Stimulated activated CD8-positive, alpha-beta memory T cell treated with anti-CD3 and anti-CD28 coated beads, Interleukin-7, amount 100 ng/mL, for 24 hours (primary cell): ENCODE data around the gene SLC22A4.

Experiments
- DNase-seq: peaks from one replicate; pipeline ENCODE4 v3.0.0-alpha.2; 2020; ENCODE audit warnings: low read depth

SLC22A4 gene

DNA sequence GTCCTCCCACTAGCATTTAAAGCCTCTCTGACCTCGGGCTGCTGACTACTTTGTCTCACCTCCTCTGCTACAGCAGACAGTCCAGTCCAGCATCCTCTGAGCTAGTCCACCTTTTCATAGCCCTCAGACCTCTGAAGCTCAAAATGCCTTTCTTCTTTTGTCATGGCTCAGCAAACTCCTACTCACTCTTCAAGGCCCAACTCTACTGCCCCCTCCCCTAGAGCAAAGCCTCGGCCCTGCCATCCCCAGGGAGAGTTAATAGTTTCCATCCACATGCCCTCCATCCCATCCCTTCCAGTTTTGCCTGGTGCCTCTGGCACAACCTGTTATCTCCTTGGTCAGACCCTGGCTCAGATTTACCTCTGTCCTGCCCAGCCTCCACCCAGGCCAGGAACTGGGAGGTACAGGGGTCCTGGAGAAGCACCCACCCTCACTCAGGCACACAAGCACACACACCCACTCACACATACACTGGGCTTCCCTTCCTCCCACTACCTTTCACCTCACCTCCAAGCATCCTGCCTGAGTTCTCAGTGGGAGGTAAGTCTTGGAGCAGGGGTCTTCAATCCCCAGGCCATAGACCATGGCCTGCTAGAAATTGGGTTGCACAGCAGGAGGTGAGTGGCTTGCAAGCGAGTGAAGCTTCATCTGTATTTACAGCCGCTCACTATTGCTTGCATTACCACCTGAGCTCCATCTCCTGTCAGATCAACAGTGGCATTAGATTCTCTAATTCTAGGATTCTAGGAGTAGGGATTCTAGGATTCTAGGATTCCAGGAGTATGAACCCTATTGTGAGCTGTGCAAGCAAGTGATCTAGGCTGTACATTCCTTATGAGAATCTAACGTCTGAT, 18.6 kb upstream of the SLC22A4 start:
- DNase-seq: no peak

DNA sequence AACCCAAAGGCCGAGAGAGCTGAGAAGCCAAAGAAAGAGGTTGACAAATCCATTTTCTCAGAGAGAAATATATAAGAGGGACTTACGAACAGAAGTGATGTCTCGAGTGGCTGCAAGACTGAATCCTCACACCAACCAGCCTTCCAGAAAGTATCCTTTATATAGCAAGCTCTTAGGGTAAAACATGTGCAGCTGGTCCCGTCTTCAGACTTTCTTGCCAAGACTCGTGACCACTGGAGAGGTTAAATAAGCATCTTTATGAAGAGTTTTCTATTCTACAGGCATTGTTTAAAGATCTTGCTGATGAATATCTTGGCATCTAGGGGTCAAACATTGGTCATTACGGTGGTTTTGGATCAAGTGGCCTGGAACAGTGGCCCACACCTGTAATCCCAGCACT, 16.9 kb upstream of the SLC22A4 start:
- no peak for DNase-seq

GRCh38 chr5:132277971-132278853, 16.0 kb upstream of the SLC22A4 start:
- DNase-seq: no peak

GRCh38 chr5:132279801-132280200, 14.4 kb upstream of the SLC22A4 start:
- no peak for DNase-seq

DNA sequence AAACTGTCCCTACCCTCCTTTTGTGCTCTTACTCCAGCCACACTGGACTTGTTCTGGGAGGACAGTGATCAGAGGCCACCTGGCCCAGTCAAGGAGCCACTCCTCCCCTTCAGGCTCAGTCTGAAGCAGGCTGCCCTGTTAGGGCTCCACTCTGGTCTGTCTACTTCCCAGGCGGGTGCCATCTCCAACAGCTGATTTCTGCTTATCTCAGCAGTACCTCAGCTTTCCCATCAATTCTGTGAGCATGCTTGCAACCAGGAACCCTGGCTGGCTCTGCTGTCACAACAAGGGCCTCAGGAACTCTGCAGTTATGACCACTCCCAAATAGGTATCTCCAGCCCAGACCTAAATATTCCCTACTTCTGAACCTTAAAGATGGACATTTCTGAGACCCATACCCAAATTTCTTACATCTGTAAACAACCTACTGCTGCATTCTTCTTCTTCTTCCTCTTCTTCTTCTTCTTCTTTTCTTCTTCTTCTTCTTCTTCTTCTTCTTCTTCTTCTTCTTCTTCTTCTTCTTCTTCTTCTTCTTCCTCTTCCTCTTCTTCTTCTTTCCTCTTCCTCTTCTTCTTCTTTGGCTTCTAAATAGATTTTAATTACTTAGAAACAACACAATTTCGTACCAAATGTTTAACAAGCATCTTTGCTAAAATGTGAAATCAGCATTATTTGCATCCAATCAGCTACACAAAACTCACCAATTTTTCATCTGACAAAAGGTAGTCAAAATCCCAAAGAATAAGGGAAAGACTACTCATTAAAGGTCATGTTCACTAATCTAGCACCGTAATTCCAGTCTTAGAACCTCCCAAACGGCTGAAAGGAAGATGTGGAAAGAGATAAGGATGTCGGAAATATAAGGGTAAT, 13.6 kb upstream of the SLC22A4 start:
- no peak for DNase-seq

GRCh38 chr5:132281856-132282614, 12.2 kb upstream of the SLC22A4 start:
- DNase-seq: no peak

DNA sequence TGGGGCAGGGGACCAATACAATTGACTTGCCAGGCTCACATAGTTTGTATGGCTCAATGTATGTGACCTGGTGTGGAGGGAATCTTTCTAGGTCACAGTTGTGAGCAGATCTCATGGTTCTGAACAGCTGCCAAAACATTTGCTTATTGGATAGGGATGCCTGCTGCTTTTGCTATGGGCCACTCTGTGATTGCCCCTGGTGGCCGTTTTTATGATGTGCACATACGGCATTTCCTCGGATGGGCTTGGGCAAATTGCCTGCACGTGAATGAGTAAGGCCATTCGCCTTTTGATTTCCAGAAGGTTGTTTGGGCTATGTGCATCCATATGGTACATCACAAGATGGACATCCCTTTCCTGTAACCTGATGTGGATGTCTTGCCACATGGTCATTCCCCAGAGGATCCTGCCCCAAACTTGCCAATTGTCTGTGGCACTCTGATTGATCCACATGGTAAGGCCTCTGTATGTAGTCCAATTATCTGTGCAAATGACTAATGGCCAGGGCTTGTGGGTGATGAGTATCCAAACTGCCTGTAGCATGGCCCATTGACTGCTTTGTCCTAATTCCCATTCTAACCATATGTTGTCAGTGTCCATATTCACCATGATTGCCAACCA, 10.7 kb upstream of the SLC22A4 start:
- no peak for DNase-seq

- no peak for DNase-seq
Measured at GRCh38 chr5:132289097-132289496, 5.1 kb upstream of the SLC22A4 start.

DNA sequence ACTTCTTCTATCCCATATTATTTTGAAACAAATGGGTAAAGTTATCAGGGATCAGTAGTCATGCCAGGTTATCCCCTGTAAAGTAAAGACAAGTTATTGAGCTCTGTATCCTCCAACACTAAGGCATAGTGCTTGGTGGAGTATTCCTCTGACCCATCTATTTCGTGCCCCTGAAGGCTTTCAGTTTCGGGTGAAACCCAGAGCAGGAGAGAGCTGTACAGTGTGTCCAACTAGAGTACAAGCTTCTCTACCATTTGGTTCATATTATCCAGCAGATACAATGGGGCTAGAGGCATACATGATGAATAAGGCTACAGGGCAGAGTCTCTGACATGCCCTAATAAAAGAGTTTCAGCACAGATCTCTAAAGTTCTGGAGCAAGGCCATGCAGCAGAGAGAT, 3.2 kb upstream of the SLC22A4 start:
- DNase-seq: no peak

GRCh38 chr5:132293066-132293991, 865 bp upstream of the SLC22A4 start:
- peak; percentile 63 for DNase-seq

GRCh38 chr5:132294728-132295504, 722 bp downstream of the SLC22A4 start:
- DNase-seq: peak; percentile 51

DNA sequence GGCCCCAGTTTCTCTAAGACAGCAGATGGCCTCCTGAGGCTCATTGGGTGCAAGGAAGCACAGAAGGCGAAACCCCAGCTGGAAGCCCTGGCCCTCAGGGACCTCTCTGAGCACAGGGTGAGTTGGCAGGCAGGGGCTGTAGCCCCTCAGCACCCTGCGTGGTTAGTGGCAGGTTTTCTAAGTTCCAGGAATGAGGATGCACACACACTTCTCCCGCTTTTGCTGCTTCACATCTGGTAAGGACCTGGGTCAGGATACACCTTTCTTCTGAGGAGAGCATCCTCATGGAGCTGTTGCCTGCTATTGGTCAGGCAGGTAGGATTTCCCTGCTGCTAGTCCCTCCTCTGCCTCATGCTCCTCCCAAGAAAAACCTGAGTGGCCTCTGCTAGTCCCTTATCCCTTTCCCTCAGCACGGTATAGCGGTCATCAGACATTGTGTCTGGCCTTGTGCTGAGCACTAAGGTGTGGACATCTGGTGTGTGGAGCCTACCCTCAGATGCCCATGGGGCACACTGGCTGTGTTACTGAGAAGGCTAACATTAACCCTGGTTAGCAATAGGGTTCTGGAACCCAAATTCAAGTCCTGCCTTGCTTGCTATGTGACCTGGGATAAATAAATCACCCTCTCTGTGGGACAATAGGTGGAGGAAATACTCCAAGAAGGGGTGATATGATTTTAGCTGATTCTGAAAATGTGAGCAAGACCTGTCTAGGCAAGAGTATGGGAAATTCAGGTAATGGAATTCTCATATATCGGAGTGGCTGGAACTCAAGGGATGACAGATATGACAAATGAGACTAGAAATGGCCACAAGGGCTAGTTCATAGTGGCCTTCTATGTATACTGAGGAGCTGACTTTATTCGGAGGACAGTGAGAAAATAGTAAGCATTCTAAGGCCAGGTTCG, 1.6 kb downstream of the SLC22A4 start:
- DNase-seq: no peak

DNA sequence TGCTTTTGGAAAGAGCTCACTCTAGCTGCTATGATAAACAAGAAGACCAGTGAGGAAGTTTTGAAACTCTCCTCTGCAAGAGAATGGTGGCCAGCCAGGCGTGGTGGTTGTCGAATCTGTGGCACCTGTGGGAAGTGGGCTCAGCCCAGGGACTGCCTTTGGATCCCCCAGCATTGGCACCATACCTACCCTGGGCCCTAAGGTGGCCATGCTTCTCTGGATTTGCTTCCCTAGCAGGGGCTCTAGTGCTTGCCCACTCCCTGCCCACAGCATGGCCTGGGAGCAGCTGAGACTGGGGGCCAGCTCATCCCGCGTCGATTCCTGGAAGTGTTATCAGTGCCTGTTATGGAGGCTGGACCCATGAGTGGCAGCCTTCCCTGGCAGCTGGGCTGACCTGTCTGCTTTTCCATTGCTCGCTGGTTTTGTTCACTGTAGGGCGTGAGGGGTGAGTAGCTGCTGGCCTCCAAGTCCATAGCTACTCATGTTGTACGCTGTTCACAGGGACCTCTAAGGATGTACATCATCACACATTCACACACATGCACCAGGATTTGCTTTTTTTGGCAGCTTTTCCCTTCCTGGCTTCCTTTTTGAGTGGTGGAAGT, 2.3 kb downstream of the SLC22A4 start:
- no peak for DNase-seq

DNA sequence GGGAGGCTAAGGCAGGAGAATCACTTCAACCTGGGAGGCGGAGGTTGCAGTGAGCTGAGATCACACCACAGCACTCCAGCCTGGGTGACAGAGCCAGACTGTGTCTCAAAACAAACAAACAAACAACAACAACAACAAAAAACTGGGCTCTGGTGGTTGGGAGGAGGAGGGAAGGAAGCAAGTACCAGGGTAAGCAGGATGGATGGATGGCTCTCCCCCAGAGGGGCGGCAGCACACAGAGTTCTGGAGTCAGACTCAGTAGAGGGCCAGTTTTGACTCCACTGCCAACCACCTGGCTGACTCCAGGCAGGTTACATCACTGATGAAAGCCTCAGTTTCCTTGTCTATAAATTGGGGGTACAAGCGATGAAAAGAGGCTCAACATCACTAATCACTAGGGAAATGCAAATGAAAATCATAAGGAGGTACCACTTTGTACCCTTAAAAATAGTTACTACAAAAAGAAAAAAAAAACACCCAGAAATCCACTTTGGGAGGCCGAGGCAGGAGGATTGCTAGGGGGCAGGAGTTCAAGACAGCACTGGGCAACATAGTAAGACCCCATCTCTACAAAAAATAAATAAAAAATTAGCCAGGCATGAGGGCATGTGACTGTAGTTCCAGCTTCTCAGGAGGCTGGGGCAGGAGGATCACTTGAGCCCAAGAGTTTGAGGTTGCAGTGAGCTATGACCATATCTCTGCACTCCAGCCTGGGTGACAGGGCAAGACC, 3.2 kb downstream of the SLC22A4 start:
- no peak for DNase-seq

DNA sequence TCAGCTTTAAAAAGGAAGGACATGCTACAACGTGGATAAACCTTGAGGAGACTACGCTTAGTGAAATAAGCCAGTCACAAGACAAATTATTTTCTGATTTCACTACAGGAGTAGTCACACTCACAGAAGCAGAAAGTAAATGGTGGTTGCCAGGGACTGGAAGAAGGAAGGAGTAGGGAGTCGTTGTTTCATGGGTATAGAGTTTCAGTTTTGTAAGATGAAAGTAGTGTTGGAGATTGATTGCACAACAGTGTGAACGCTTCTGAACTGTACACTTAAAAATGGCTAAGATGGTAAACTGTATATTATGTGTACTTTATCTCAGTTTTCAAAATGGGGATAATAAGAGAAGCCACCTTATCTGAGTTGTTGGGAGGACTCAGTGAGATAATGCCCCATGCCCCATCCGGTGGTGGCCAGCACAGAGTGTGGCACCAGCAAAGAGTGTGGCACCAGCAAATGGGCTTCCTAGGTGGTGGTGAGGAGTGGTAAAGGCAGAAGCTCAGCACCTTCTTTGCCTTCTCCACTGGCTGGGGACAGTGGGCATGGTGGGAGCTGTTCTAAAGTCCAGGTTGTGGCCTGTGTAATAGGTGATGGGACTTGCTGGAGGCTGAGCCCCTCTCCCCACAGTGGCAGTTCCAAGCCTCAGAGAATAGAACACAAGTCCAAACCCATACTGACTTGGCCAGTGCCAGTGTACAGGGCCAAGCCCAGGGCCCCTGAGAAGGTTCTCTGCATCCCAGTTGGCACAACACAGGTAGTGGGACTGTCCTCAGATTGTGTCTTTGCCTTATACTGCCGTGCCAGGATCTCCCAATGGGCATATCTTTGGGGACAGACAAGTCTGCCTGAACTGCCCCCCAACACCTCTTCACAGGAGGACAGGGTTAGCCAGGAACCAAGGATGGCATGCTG, 4.4 kb downstream of the SLC22A4 start:
- DNase-seq: no peak

DNA sequence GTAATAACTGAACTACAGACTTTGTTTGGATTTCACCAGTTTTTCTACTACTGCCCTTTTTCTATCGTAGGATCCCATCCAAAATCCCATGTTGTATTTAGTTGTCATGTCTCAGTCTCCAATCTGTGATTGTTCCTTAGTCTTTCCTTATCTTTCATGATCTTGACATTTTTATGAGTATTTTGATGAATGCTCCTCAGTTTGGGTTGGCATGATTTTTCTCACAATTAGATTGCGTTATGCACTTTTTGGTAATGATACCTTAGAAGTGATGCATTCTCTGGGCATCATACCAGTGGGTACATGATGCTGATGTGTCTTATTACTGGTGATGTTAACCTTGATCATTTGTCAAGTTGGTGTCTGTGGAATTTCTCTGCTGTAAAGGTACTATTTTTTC, 5.7 kb downstream of the SLC22A4 start:
- no peak for DNase-seq
